Muscle of back (tissue), 11 donors: Measurements from ENCODE around the gene CD163L1. TPM values are rescaled to one million over a fixed set of nuclear protein-coding genes. Genes with fewer than 3 reads are reported as not detected.

Experiments used
- DNase-seq, 3 donors: peaks; one replicate each; pipeline versions ENCODE4 v3.0.0 to v3.0.0-alpha.2; 2013
- polyA plus RNA-seq, 10 donors: library from polyadenylated mRNA; unstranded; fragments of 120-200 nt; gene quantifications; one replicate each; pipeline ENCODE4 v1.2.1, GENCODE V29; 2013; ENCODE audit not compliant: insufficient read length in 10 of 10

Gene CD163L1
- polyA plus RNA-seq, 10 donors: 5.6 to 12.3 (median 6.9) TPM

GRCh38 chr12:7327918-7328317, 116.0 kb downstream of the CD163L1 start:
- no peak for DNase-seq

- DNase-seq: no peak
These were observed 119.8 kb downstream of the CD163L1 start for GRCh38 chr12:7324176-7324575.

DNA sequence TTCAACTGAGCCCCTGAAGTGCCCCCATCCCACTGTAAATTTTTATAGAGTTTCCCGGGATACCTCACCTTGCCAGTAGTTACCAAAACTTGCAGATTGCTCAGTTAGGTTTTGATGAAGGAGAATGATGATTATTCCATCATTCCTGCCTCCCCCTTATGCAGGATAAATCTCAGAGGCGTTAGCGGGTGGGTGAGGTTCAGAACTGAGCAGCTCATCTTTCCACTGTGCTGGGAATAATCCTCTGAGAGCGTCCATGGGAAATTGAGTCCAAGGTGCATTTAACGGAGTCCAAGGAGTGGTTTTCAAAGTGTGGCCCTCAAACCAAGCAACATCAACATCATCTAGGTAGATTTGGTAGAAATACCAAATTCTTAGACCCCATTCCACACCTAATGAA, 121.4 kb downstream of the CD163L1 start:
- no peak for DNase-seq

DNA sequence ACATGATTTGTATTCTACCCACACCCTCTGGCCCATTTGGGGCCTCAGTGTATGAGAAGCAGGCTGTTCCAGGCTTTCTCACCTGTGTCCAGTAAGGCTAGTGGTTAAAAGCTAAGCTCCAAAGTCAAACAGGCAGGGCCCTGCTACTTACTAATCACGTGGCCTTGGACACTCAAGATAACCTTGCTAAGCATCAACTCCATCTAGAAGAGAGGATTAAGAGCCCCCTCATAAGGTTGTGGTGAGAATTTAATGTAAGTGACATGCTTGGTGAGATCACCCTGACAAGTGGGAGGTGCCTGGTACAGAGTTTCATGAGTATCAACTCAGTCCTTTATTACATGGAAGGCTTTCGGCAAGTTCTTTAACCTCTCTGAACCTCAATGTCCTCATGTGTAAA, 122.3 kb downstream of the CD163L1 start:
- no peak for DNase-seq

DNA sequence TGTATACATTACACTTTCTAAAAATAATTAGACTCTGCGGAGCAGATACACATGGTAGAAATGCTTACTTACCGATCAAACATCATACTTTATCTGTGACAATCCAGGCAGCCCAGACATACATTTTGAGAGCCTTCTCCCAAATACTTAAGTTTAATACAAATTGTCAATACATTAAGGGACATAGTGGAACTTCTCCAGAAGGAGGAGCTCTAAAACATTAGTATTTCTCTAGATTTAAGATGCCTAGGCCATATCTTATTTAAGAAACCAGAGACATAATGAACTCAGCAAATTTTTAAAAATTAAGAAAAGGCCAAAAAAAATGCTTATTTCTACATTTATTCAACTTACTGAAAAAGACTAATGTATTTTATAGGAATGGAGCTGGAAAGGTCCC, 124.0 kb downstream of the CD163L1 start:
- no peak for DNase-seq

DNA sequence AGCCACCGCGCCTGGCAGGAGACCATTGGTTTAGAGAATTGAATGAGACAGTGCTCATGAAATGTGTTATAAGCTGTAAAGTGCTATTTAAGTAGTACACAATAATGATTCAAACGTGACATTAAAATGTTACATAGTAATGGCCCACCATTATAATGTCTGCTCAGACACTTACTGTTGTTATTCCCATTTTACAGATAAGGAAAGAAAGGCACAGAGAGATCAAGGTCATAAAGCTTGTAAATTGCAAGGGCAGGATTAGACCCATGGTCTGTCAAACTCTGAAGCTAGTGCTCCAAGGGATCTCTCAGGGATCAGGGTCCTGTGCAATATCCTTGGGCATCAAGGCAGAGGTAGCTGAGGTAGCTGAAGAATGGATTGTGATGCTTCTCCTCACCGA, 133.9 kb downstream of the CD163L1 start:
- DNase-seq: no peak

Other genes starting within 250 kb of the CD163L1 start
- under 1 TPM in 4 of 10 donors, not detected in 6; 0.07 to 0.16 (median 0.13) TPM for gene ACSM4, start 140.1 kb downstream of the CD163L1 start, polyA plus RNA-seq
- gene CD163, start 59.6 kb upstream of the CD163L1 start, polyA plus RNA-seq: 10 to 100 TPM; 14.5 to 23.9 (median 16.5) TPM
- not detected for gene APOBEC1, start 221.8 kb upstream of the CD163L1 start, polyA plus RNA-seq